GM12891 (cell line): ENCODE data around the gene CDH13.

Source experiments
- PAX5 ChIP-seq: IDR thresholded peaks from 2 replicates; pipeline ENCODE4 v1.6.1; 2011; ENCODE audit warnings: low read length, moderate library complexity, mild to moderate bottlenecking; ENCODE audit not compliant: insufficient read depth, severe bottlenecking
- POLR2A ChIP-seq: IDR thresholded peaks from 2 replicates; pipeline ENCODE4 v1.6.1; 2011; ENCODE audit warnings: low read depth, low read length, control low read depth
- POLR2AphosphoS5 ChIP-seq: IDR thresholded peaks from 2 replicates; pipeline ENCODE4 v1.6.1; 2011; ENCODE audit warnings: low read depth, low read length, control low read depth
- POU2F2 ChIP-seq: IDR thresholded peaks from 2 replicates; pipeline ENCODE4 v1.6.1; 2011; ENCODE audit warnings: low read depth, mild to moderate bottlenecking, control low read depth, low read length, moderate library complexity
- SPI1 ChIP-seq: IDR thresholded peaks from 2 replicates; pipeline ENCODE4 v1.6.1; 2011; ENCODE audit warnings: low read depth, low read length, control low read depth
- TAF1 ChIP-seq: IDR thresholded peaks from 2 replicates; pipeline ENCODE4 v1.6.1; 2011; ENCODE audit warnings: low read depth, low read length, control low read depth

- TF ChIP-seq POLR2AphosphoS5 (no peak), POLR2A (no peak), TAF1 (no peak), POU2F2 (no peak), PAX5 (no peak), SPI1 (no peak)
These were observed 1105.8 kb downstream of the CDH13 start for GRCh38 chr16:83732536-83732935.
